ENCODE results near the gene B3GALNT2.
A peak's percentile ranks its signal among the peaks of the same experiment; 100 is the strongest.

Gene B3GALNT2

DNA sequence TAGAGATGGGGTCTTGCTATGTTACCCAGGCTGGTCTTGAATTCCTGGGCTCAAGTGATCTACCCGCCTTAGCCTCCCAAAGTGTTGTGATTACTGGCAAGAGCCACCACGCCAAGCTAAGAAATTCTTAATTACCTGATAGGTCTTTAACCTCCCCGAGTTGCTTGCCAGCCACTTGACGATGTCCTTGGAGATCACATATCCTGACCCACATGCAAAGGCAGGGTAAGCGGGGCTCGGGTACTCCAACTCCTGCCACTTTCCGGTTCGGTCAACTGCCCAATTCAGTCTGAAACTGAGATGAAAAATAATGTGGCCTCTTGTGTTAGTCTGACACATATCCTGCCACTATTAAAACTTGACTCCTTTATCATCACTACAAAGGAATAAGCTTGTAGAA lies 50.2 kb downstream of the B3GALNT2 start:
- no peak for DNase-seq (ENCODE audit: low read depth)

DNA sequence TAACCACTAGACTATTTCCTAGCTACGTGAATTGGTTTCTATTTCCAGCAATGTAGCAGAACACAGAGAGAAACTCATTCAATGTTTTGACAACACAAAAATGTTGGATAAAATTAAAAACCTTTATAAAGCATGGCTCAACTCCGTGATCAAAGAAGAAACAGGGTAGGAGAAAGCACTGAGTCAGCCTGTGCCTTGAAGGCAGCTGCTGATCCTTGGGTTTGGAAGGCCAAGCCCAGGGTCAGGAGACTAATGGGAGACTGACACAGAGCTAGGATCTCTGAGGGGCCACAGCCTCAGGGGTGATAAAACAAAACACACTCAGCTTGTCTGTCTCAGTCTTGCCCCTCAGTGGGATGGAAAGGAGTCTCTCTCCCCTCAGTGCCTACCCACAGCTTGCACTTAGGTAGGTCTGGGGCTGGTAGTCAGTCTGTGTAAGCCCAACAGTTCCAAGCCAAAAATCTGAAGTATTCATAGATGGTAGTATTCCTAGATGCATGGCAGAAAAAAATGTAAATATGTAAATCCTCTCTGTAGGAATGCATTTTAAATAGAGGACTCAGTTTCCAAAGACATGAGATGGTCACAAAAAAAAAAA lies 53.3 kb downstream of the B3GALNT2 start:
- DNase-seq (ENCODE audit: low read depth) = no peak

DNA sequence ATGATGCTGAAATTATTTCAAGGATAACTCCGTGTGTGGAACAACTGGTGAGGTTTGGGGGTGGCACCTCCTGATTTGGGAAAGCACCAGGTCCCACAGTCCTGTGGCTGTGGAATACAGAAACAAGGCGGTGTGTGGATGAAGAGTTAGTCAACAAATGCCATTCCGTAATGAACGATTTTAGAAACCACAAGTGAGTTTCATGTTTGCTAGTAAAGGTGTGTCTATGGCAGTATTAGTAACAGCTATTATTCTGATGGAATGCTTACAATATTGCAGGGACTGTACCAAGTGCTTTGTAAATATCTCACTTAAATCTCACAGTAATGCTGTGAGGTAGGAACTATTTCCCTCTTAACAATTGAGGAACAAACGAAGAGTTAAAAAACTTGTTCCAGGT lies 53.8 kb downstream of the B3GALNT2 start:
- no peak for DNase-seq (ENCODE audit: low read depth)

DNA sequence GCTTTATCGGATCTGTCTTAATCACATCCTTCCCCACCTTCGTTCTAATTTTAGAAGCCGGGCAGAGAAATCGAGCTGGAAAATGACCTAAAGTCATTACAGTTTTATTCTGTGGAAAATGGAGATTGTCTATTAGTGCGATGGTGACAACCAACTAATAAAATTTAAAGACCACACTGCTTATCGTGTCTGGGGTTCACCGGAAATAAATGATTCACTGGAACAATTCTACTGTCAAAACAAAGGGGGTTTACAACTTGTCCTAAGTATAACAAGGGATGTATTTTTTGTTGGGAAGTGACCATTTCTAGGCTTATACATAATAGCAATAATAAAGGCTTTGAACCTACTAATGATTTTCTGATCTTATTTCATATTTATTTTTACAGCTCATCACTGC lies 55.6 kb downstream of the B3GALNT2 start:
- DNase-seq (ENCODE audit: low read depth) = no peak

DNA sequence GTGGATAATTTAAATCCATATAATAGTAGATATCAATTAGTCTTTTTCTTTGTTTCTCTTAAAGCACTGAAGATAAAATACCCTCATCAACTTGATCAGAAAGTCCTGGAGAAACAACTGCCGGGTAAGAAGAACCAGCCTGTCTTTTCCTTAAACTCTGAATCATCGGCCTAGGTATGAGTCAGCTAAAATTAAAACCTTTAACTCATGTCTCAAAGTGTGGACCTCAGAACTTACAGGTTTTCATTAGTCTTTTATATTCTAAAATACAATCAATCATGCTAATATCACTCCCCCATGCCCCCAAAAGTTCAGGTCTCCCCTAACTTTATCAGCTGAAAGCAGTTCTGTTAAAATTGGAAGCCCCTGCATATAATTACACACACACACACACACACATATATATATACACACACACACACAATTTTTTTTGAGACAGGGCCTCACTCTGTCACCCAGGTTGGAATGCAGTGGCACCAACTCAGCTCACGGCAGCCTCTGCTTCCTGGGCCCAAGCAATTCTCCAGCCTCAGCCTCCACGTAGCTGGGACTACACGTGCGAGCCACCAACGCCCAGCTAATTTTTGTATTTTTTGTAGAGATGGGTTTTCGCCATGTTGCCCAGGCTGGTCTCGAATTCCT lies 61.3 kb downstream of the B3GALNT2 start:
- peak; percentile 61 for DNase-seq (ENCODE audit: low read depth)

DNA sequence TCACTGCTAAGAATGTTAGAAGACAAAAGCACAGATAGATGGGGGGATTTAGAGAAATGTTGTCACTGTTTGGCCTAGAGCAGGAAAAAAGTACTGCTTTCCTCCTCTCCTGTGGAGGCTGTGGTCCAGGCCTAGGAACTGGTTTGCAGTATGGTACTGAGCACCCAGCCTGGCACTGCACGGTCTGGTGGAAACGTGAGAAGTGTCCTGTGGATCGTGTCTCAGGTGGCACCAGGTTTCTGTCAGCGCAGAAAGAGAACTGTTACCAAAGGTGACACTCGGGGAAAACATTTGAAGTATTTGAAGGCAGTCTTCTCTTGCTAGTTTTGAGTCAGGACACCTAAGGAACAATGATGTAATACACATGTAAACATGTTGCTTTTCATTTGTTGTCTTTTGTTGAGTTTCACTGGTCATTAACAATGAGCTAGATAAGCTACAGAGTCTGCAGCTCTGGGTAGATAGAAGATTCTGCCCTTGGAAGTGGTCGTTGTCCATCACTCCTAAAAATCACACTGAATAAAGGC lies 63.0 kb downstream of the B3GALNT2 start:
- DNase-seq (ENCODE audit: low read depth) = no peak

DNA sequence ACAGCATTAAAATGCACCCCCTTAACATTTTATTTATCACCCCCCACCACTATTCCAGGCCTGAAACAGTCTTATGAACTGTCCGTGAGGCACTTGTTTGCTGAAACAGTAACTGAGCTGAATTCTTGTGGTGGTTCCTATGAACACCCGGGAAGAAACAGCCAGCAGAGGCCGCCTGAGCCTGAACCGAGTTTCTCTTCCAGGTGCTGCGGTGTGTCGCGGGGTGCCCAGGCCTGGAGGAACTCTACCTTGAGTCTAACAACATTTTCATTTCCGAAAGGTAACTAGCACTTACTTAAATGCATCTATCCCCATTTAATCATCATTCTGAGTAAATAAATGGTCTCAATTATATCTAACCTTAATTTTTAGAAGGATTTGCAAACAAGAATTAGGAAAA lies 70.3 kb downstream of the B3GALNT2 start:
- no peak for DNase-seq (ENCODE audit: low read depth)

DNA sequence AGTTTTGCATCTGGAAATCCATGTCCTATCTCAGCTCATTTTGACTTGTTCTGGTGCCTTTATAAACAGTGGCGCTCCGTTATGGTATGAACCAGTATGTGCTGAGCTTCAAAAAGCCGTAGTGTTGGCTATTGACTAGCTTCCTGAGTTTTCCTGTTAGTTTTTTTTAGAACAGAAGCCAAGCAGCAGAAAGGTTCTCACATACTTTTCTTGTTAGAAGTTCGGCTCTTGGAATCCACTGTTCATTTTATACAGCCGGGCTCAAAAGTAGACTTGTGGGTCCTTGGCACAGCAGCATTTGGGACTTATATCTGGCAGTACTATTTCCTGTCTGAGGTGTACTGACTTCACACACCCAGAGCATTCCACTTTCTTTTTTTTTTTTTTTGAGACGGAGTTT lies 73.3 kb downstream of the B3GALNT2 start:
- DNase-seq (ENCODE audit: low read depth) = no peak

DNA sequence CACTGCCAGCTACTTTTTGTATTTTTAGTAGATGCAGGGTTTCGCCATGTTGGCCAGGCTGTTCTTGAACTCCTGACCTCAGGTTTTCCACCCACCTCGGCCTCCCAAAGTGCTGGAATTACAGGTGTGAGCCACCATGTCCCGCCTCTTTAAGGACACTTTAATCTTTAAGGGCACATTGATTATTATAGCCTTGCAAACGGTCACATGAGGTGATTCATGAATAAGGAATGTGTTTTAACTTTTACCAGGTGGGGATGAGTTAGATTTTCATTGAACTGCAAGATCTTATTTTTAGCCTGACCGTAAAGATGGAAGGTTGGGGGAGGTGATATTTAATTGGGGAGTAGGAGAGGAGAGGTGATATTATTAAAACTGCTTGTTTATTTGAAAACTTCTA lies 75.1 kb downstream of the B3GALNT2 start:
- DNase-seq (ENCODE audit: low read depth) = no peak

DNA sequence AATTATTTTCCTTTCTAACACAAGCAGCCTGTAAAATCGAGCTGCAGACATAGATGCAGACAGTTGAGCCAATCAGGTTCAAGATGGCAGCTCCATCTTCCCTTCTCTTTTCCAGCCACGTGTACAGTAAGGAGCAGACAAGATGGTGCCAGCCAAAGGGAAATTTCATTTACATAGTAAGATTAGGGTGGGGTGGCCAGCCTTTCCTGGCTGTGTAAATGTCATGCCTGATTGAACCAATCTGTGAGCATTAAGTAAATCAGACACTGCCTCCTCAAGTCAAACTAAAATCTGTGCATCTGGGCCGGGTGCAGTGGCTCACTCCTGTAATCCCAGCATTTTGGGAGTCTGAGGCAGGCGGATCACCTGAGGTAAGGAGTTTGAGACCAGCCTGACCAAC lies 76.8 kb downstream of the B3GALNT2 start:
- DNase-seq (ENCODE audit: low read depth) = no peak

DNA sequence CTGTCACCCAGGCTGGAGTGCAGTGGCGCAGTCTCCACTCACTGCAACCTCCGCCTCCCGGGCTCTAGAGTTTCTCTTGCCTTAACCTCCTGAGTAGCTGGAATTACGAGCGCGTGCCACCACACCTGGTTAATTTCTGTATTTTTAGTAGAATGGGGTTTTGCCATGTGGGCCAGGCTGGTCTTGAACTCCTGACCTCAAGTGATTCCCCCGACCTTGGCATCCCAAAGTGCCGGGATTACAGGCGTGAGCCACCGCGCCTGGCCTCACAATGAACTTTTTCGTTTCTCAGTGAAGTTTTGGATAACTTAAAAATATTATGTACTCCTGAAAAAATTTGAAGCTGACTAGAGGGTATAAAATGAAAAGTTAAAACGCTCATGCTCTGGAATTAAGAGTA lies 77.6 kb downstream of the B3GALNT2 start:
- DNase-seq (ENCODE audit: low read depth) = no peak

DNA sequence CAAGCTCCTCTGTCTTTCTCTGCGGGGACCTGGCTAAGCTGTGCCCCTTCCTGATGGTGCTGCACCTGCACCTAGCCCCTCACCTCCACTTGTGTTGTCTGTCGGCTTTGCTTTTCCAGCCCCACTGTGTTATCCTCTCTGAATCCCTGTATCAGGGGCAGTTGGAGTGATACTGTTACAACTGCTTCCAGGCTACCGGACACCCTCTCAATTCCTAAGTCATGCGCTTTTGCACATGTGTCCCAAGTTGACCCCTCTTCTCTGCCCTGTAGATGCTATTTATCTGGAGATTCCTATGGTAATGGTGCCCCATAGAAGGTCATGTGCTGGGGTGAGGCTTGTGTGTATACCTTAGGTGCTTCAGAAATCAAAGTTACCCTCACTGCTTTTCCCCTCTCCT lies 78.1 kb downstream of the B3GALNT2 start:
- DNase-seq (ENCODE audit: low read depth) = no peak

DNA sequence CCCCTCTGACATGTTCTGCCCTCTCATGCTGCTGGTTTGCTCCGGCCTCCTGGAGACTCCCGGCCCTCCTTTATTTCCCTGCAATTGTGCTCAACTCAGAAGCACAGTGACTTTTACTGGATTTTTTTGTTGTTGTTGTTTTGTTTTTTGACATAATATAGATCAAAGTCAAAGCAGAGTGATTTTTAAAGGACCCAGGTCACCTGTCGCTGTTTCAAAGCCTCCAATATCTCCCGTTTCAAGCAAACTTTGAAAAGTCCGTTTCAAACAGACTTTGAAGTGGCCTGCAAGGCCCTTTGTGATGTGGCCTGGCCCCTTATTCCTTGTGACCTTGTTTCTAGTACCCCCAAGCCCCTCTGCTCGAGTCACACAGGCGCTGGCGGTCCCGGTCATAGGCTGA lies 78.9 kb downstream of the B3GALNT2 start:
- DNase-seq (ENCODE audit: low read depth) = no peak

DNA sequence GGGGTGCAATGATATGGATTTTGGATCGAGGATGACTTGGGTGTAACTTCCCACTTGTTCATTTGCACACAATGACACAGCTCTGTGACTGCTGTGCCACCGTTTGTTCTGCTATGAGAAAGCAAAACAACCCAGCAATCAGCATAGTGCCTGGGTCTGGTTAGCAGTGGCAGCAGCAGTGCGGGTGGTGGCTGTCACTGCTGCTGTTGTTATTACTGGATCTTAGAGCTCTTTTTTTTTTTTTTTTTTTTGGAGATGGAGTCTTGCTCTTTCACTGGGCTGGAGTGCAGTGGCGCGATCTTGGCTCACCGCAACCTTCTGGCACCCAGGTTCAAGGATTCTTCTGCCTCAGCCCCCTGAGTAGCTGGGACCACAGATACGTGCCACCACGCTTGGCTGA lies 80.2 kb downstream of the B3GALNT2 start:
- DNase-seq (ENCODE audit: low read depth) = no peak

DNA sequence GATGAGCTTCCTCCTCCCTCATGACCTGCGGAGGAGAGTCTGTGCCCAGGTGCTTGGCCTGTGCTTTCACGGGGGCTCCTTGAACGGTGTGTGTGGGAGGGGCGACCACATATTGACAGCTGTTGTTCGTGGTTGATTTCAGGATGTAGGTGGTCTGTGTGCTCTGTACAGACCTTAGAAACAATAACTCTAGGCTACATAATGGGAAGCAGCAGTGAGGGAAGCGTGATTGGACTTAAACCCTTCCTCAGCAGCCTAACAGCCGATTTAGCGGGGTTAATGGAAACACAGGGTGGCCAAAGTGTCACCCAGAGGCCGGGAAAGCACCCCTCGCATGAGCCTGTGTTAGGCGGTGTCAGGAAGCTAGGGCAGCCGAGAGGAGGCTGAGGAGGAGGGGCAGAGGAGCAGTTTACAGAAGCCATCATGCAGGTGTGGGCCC lies 81.0 kb downstream of the B3GALNT2 start:
- no peak for DNase-seq (ENCODE audit: low read depth)

DNA sequence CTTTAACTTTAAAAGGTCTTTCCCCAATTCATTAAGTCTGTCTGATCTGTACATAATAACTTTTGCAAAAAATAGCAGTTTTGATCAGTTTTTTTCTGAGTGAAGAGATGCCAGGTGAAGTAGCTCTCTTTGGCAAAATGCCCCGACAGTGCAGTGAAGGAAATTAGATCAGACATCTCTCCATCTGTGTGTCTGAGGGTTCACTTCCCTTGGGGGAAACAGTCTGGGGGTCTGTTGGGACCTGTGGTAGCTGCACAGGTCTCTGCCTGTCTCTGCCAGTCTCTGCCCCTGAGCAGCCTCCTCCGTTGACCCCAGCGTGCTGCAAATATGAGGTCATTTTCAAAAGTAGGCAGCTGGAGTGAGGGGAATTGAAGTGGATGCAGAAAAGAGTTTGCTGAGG lies 82.5 kb downstream of the B3GALNT2 start:
- no peak for DNase-seq (ENCODE audit: low read depth)

DNA sequence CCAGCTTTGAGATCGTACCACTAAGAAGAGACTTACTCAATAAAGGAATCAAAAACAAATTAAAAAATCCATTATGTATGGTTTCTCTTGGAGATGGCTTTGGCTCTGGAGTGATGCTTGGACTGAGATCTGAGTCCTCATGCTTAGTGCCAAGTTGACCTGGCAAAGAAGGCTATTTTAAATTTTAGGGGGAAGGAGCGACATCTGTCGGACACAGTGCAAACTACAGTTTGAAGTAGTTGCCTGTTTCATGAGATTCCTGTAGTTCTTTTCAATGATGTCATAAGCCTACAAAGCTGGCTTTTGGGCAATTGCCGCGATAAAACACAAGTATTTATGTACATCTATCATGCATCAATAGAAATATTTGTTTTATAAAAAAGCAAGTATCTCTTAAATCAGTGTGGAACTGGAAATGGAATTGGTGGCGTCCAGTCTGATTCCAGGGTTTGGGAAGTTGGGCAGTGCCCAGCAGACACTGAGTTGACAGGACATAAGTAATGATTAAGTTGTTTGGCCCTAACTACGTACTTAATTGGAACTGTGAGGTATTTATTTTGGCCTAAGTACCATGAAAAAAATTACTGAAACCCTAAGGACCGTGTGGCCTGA lies 87.1 kb downstream of the B3GALNT2 start:
- DNase-seq (ENCODE audit: low read depth) = peak; percentile 59

DNA sequence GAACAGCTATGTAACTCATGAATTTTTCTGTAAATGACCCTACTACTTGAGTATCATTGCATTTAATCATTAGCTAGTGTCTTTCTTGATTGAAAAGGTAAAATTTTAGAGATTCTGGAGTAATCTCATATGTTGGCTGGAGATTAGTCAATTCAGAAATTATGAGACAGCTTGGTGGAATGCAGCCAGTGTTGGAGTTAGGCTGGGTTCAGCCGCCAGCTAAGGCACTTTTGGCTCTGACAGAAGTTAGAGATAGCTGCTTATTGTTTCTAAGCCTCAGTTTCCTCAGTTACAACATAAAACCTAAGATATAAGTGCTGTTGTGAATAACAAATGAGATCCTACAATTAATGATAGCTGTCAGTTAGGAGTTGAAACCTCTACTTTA lies 87.6 kb downstream of the B3GALNT2 start:
- no peak for DNase-seq (ENCODE audit: low read depth)

DNA sequence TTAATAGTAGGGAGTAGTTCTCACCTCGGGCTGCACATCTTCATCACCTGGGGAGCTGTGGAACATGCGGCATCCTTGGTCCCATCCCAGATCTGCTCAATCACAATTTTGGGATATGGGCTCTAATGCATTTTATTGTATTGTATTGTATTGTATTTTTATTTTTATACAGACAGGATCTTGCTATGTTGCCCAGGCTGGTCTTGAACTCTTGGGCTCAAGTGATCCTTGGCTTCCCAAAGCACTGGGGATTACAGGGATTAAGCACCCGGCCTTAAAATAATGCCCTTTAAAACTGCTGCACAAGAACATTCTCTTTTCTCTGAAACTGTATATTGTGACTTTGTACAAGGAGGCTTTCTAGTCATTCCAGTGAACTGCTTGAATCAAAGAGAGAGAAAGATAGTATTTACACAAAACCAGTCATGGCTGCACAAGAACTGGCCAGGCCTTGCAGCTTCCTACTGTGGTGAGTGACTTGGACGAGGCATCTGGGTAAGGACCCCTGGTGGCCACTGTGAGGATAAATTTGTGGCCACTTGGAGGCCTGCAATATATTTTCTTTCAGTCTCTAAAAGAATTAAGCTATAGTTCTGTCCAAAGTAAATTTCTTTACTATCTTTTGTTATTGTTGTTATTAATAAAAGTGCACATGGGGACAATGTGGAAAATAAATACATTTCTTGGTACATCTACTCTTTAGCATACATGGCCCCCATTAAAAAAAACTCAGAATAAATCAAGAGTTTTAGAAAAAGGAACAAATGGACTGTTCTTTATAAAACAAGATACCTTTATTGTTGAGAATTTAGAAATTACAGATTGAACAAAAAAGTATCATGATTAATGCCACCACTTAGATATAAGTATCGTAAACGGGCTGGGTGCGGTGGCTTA lies 89.0 kb downstream of the B3GALNT2 start:
- DNase-seq (ENCODE audit: low read depth) = peak; percentile 61

DNA sequence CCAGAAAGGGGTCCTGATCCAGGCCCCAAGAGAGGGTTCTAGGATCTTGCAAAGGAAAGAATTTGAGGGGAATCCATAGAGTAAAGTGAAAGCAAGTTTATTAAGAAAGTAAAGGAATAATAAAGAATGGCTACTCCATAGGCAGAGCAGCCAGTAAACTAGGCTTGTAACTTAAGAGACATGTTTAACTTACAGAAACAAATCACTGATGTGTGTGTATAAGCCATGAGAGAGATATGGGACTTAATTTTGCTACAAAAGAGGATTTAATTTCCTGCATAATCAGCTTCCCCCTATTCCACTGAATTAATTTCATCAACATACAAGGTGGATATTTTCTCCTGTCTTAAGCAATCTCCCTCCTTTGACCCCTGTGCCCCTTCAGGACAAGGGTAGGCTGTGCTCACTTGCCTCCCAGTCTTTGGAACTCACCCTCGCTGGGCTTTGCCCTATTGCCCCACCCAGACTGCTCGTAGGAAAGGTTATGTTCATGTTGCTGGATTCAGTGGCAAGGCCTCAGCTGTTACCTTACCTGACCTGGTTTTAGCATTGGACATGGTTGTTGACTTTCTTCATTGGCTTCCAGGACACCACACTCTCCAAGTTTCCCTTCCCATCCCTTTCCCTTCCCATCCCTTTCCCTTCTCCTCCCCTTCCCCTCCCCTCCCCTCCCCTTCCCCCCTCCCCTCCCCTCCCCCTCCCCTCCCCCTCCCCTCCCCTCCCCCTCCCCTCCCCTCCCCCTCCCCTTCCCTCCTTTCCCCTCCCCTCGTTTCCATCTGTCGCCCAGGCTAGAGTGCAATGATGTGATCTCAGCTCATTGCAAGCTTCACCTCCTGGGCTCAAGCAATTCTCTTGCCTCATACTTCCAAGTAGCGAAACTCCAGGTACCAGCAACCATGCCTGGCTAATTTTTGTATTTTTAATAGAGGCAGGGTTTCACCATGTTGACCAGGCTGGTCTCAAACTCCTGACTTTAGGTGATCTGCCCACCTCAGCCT lies 92.5 kb downstream of the B3GALNT2 start:
- no peak for DNase-seq (ENCODE audit: low read depth)

DNA sequence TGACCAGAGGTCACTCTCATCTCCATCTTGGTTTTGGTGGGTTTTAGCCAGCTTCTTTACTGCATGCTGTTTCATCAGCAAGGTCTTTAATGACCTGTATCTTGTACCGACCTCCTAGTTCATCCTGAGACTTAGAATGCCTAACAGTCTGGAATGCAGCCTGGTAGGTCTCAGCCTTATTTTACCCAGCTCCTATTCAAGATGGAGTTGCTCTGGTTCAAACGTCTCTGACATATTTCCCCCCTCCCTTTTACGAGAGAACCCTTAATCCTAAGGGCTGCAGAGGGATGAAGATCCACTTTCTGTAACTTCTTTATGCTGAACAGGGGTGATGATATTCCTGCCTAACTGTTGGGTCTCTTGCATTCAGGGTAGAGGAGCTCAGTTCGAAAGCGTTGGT lies 93.8 kb downstream of the B3GALNT2 start:
- no peak for DNase-seq (ENCODE audit: low read depth)
